ENCODE measurements around the gene HOXD13. TPM values are rescaled to one million over a fixed set of nuclear protein-coding genes. Genes with fewer than 3 reads are reported as not detected.

HOXD13 gene
- total RNA-seq, 2 donors from 2014 or later: 0.14 to 0.15 TPM

- ATAC-seq (no peak), DNase-seq (no peak)
- intact Hi-C loops (cut with DNase I, micrococcal nuclease): loop anchor here in 1 of 2 donors (10.0 kb wide), 1 partner anchor 405 kb away; no protein-coding TSS in a partner anchor
Measured at GRCh38 chr2:176089843-176090395, 2.6 kb upstream of the HOXD13 start.

- DNase-seq (no peak), ATAC-seq (no peak)
- intact Hi-C loops (cut with DNase I, micrococcal nuclease): loop anchor here in 1 of 2 donors (10.0 kb wide), 1 partner anchor 406 kb away; no protein-coding TSS in a partner anchor
Measured at GRCh38 chr2:176090862-176091261, 1.7 kb upstream of the HOXD13 start.

GRCh38 chr2:176091329-176092258 lies 927 bp upstream of the HOXD13 start:
- DNase-seq: no peak
- intact Hi-C loops (cut with DNase I, micrococcal nuclease): loop anchor here in 1 of 2 donors (10.0 kb wide), 1 partner anchor 407 kb away; no protein-coding TSS in a partner anchor
- ATAC-seq: no peak

GRCh38 chr2:176093145-176093897 lies 800 bp downstream of the HOXD13 start:
- intact Hi-C loops (cut with DNase I, micrococcal nuclease): loop anchor here in 1 of 2 donors (10.0 kb wide), 1 partner anchor 409 kb away; no protein-coding TSS in a partner anchor
- ATAC-seq (peak; percentile 24), DNase-seq (no peak)

DNA sequence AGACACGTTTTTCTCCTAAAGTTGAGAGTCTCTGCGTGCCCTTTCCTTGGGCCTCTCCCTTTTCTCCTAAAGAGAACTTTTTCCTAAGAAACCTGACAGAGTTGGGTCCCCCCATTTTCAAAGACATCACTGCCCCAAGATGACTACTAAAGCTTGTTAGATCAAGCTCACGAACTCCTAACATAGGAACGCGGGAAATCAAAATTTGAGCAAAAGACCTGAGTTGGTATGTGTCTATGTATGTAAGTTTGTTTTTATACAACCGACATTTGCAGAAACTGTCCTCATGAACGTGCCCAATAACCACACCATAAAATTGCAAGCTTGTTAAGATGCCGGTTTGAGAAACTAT lies 1.4 kb downstream of the HOXD13 start:
- ATAC-seq (no peak), DNase-seq (no peak)
- intact Hi-C loops (cut with DNase I, micrococcal nuclease): loop anchor here in 1 of 2 donors (10.0 kb wide), 1 partner anchor 409 kb away; no protein-coding TSS in a partner anchor

DNA sequence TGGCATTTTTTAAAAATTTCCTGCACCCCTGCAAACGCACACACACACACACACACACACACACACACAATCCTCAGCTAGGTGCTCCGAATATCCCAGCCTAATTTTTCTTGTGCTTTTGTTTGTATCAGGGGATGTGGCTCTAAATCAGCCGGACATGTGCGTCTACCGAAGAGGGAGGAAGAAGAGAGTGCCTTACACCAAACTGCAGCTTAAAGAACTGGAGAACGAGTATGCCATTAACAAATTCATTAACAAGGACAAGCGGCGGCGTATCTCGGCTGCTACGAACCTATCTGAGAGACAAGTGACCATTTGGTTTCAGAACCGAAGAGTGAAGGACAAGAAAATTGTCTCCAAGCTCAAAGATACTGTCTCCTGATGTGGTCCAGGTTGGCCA lies 1.8 kb downstream of the HOXD13 start:
- intact Hi-C loops (cut with DNase I, micrococcal nuclease): loop anchor here in 1 of 2 donors (10.0 kb wide), 1 partner anchor 410 kb away; no protein-coding TSS in a partner anchor
- ATAC-seq (no peak), DNase-seq (no peak)

DNA sequence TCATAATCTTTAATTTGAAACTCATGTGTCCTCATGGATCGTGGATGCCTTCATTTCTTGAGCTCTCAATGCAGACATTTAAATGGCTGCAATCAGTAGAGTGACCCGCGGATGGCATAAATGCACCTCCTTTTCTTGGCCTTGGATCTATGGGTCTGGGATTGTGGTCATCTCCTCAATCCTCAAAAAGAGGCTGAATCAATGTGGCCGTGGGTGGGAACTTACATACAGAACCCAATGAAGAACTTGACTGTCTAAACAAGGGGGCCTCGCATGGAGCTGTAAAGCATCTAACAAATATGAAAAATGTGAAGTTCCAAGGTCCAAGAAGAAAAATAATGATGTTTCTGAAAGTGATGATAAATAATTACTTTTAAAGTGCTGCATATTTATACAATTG lies 2.9 kb downstream of the HOXD13 start:
- DNase-seq (no peak), ATAC-seq (no peak)
- intact Hi-C loops (cut with DNase I, micrococcal nuclease): loop anchor here (5.0 to 10.0 kb wide), 3 partner anchors 403 to 728 kb away; no protein-coding TSS in a partner anchor

- intact Hi-C loops (cut with DNase I, micrococcal nuclease): loop anchor here (5.0 to 10.0 kb wide), 3 partner anchors 404 to 729 kb away; no protein-coding TSS in a partner anchor
- ATAC-seq (peak; percentile 17), DNase-seq (no peak)
Measured at GRCh38 chr2:176096243-176096985, 3.9 kb downstream of the HOXD13 start.

DNA sequence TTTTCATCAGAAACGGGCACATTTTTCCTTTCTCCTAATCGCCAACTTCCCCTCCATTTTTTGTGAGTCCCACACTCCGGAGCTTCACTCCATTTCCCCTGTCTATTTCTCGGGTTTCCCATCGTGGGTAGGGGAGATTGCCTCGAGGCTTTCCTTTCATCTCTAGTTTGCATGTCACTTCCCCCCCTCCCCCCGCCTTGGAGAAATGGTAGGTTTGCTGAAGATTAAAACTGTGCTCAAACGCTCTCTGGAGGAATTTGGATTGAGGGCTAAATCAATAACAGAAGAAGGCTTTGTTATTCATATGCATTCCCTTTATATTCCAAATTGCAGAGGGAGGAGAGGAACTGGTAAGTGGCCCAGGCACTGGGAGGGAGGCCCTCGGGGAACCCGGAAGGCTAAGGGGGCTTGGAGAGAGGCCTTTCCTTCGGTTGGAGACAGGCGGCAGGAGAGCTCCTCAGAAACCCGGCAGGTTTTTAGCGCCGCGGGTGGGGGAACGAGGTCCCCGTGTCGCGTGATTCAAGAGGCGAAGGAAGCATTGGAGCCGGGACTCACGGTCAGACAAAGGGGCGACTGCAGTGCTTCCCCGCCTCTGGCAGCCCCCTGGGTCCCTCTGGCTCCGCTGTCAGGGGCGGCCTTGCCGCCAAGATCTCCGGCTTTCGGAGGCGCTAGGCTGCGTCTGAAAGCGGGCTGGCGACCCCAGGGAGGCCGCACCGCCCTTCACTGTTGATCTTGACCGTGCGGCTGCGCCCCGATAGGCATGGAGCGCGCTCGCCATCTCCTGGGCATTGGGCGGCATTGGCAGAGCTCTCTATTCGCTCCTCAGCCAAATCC lies 4.7 kb downstream of the HOXD13 start:
- intact Hi-C loops (cut with DNase I, micrococcal nuclease): loop anchor here (5.0 to 10.0 kb wide), 3 partner anchors 405 to 730 kb away; no protein-coding TSS in a partner anchor
- ATAC-seq (peak; percentile 94), DNase-seq (peak; percentile 59 to 77)

DNA sequence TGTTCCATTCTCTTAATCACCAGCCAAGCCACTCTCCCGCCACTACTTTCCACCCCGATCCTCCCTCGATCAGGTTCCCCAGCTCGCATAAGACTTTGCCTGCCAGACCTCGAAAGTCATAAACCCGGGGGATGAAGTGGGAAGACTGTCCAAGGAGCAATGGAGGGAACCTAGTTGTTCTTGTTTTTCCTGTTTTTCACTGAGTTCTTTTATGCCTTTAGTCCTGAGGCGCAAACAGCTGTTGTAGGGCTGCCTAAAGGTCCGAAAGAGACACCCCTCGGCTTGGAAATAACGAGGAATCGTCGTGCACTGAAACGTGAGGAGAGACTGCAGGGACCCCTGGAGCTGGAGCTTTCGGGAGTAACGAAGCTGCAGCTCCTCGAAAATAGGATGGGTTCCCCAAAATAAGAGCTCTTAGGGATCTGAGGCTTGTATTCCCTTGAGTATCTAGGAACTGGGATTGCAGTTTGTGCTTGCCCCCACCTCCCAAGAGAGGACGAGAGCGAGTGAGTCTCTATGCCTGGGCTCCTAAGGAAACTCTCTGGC lies 5.4 kb downstream of the HOXD13 start:
- no peak for ATAC-seq
- intact Hi-C loops (cut with DNase I, micrococcal nuclease): loop anchor here (5.0 to 10.0 kb wide), 3 partner anchors 406 to 731 kb away; no protein-coding TSS in a partner anchor

DNA sequence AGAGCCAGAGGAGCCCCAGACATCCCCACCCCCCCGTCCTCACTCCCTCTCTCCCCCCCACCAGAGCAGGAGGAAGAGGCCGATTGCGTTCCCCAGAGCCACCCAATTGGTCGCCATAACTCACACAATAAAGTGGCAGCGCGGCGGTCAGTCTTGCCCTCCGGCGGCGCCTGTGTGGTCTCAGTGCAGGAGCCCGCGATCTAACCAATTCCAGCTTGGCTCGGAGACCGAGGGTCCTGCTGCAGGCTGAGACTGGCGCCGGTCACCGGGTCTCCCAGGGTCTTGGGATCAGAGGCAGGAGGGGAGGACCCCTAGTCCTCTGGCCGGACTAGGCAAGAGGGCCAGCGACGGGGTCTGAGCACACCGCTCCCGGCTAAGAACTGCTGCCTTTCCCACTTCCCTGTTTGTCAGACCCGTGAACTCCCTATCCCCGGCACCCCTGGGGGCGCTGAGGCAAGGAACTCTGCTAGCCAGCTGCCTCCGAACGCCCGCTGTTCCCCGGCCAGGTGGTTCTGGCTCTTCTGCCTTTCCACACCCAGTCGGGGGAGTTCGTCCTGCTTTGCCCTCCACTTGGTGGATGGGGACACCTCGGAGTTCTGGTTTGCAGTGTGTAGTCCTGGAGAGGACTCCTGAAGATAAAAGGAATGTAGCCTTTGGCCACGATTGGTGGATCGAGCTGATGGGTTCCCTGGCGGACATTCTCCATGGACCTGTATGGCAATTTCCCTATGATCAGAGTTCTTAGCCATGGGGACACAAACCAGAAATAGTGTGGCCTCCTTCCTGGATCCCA lies 6.0 kb downstream of the HOXD13 start:
- ATAC-seq (peak; percentile 14), DNase-seq (no peak)
- intact Hi-C loops (cut with DNase I, micrococcal nuclease): loop anchor here (5.0 to 10.0 kb wide), 3 partner anchors 406 to 731 kb away; no protein-coding TSS in a partner anchor

More for the DNA sequence above, 5.4 kb downstream of the HOXD13 start:
- no peak for DNase-seq

DNA sequence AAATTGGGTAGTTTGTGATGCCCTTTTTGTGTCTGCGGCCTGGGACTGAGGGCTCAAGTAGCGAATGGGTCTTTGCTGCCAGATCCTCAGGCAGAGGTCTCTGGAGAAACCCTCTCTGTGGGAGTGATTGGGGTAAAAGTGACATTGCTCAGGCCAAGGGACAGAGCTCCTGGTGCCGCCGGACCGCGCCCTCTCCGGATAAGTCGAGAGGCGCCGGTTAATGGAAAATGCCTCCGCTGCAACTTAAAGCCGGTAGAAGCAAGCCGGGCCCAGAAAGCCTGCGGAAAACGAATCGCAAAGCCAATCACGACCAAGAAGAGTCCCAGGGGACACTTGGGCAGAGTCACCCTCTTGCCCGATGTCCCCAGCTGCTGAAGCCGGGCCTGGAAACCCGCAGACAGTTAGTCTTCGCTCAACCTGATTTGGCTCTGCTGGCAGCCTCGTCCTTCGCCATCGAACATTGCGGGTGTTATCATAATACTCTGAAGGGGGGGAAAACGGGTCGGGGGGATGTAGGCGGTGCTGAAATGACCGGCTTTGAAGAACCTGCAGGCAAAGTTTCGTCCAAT lies 6.7 kb downstream of the HOXD13 start:
- intact Hi-C loops (cut with DNase I, micrococcal nuclease): loop anchor here (5.0 to 10.0 kb wide), 3 partner anchors 407 to 732 kb away; no protein-coding TSS in a partner anchor
- DNase-seq (no peak), ATAC-seq (no peak)

DNA sequence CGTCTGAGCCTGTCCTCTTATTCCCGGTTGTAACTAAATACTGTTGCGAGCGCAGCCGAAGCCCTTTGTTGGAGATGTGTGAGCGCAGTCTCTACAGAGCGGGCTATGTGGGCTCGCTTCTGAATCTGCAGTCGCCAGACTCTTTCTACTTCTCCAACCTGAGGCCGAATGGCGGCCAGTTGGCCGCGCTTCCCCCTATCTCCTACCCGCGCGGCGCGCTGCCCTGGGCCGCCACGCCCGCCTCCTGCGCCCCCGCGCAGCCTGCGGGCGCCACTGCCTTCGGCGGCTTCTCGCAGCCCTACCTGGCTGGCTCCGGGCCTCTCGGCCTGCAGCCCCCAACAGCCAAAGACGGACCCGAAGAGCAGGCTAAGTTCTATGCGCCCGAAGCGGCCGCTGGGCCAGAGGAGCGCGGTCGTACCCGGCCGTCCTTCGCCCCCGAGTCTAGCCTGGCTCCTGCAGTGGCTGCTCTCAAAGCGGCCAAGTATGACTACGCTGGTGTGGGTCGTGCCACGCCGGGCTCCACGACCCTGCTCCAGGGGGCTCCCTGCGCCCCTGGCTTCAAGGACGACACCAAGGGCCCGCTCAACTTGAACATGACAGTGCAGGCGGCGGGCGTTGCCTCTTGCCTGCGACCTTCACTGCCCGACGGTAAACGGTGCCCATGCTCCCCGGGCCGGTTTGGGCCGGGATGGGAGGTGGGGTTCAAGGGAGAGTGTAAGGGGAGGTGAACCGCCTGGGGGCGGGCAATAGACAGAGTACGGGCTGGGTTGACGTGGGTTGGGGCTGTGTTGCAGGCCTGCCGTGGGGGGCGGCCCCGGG lies 7.4 kb downstream of the HOXD13 start, which contains the start of gene HOXD12:
Gene HOXD12 (plus strand): TSS at position 68 of the 819 bp plus-strand sequence. CDS start 7 bp downstream, at position 75.
- intact Hi-C loops (cut with DNase I, micrococcal nuclease): loop anchor here (5.0 to 10.0 kb wide), 3 partner anchors 408 to 733 kb away; no protein-coding TSS in a partner anchor
- ATAC-seq (no peak), DNase-seq (no peak)

- intact Hi-C loops (cut with DNase I, micrococcal nuclease): no loop called here
- DNase-seq (no peak), ATAC-seq (no peak)
Measured at GRCh38 chr2:176100547-176101140, 8.1 kb downstream of the HOXD13 start.
